ENCODE measurements around the gene ATP2A3. TPM values are rescaled to one million over a fixed set of nuclear protein-coding genes. Genes with fewer than 3 reads are reported as not detected.

Gene ATP2A3
- total and polyA plus RNA-seq, 8 donors, result 5.8 to 53.5 (median 7.4) TPM

DNA sequence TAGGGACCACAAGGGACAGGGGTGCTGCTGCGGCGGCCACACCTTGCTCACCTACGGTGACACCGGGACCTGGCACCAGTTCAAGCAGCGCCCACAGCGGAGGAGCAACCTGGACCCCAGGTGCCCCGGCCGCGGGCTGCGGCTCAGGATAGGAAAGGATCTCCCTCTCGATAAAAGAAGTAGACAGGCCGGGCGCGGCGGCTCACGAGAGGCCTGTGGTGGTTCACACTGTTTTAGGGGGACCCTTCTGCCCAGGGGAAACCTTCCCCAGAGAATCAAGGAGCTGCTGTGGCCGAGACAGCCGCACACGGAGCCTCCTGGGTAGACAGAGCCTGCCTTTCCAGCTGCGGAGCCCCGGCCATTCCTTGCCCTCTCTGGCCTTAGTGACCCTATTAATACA, 17.9 kb upstream of the ATP2A3 start:
- no peak for DNase-seq
- Histone ChIP-seq H3K27ac (no peak overlapping the region), H3K4me1 (peaks cover 7 to 39% of the 10 kb centered on the region in 2 donors), H3K27me3 (peaks cover 0 to 12% of the 10 kb centered on the region in 2 donors), H3K36me3 (no peaks in the 10 kb centered on the region), H3K9me3 (peaks cover 0 to 5% of the 10 kb centered on the region in 2 donors), H3K4me3 (no peak overlapping the region)
- TF ChIP-seq, protein P1, sequence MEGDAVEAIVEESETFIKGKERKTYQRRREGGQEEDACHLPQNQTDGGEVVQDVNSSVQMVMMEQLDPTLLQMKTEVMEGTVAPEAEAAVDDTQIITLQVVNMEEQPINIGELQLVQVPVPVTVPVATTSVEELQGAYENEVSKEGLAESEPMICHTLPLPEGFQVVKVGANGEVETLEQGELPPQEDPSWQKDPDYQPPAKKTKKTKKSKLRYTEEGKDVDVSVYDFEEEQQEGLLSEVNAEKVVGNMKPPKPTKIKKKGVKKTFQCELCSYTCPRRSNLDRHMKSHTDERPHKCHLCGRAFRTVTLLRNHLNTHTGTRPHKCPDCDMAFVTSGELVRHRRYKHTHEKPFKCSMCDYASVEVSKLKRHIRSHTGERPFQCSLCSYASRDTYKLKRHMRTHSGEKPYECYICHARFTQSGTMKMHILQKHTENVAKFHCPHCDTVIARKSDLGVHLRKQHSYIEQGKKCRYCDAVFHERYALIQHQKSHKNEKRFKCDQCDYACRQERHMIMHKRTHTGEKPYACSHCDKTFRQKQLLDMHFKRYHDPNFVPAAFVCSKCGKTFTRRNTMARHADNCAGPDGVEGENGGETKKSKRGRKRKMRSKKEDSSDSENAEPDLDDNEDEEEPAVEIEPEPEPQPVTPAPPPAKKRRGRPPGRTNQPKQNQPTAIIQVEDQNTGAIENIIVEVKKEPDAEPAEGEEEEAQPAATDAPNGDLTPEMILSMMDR (IDR thresholded peaks at IDR 0.05), result no peak
- intact Hi-C loops (cut with DNase I), result no loop called here
- ATAC-seq, result no peak

DNA sequence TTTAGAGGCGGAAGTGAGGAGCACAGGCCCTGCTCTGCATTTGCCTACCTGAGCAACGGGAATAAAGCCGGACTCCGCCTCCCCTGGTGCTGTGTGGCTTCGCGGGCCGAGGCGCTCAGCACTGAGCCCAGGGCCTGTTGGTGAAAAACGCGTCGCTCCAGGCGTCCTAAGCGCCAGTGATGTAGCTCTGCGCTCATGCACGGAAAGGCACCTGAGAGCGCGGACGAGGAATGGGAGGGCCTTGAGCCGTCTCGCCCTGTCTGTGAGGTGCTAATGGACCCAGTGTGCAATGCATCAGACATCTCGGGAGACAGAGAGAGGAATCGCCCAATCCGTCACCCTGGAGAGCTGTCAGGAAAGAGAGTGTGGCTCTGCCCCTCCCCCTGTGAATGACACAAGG, 17.2 kb upstream of the ATP2A3 start:
- intact Hi-C loops (cut with DNase I), result no loop called here
- ATAC-seq (no peak), DNase-seq (no peak)
- H3K9me3 ChIP-seq, result peaks cover 0 to 5% of the 10 kb centered on the region in 2 donors
- TF ChIP-seq, protein P1 (IDR thresholded peaks at IDR 0.05), result no peak
- H3K4me3 ChIP-seq, result no peak overlapping the region
- peaks cover 0 to 12% of the 10 kb centered on the region in 2 donors for H3K27me3 ChIP-seq
- H3K36me3 ChIP-seq, result no peaks in the 10 kb centered on the region
- no peak overlapping the region for H3K27ac ChIP-seq
- H3K4me1 ChIP-seq, result peaks cover 10 to 46% of the 10 kb centered on the region in 2 donors

GRCh38 chr17:3980381-3981014, 16.3 kb upstream of the ATP2A3 start:
- TF ChIP-seq, protein P1 (IDR thresholded peaks at IDR 0.05), result no peak
- ATAC-seq, result no peak
- intact Hi-C loops (cut with DNase I), result no loop called here

DNA sequence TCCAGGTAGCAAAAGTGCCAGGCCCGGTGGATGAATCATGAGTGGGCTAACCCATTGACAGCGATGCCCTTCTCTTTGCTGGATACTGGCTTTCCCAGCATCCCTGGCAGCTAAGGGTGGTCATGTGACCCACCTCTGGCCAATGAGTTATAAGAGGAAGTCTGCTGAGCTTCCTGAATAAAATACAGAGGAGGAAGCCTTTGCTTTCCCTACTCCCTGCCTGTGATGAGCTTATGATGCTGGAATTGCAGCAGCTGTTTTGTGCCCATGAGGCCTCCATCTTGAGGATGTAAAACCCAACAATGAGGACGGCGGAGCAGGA, 15.0 kb upstream of the ATP2A3 start:
- Histone ChIP-seq H3K27me3 (no peaks in the 10 kb centered on the region), H3K4me3 (no peak overlapping the region), H3K4me1 (peaks cover 11 to 51% of the 10 kb centered on the region in 2 donors), H3K27ac (peak overlapping the region in 1 of 2 donors; percentile 30), H3K9me3 (peaks cover 0 to 13% of the 10 kb centered on the region in 2 donors), H3K36me3 (no peaks in the 10 kb centered on the region)
- TF ChIP-seq, protein P1 (IDR thresholded peaks at IDR 0.05), result no peak
- ATAC-seq (no peak), DNase-seq (no peak)
- intact Hi-C loops (cut with DNase I), result no loop called here

More at GRCh38 chr17:3980381-3981014, 16.3 kb upstream of the ATP2A3 start:
- DNase-seq, result no peak
- Histone ChIP-seq H3K9me3 (peaks cover 0 to 5% of the 10 kb centered on the region in 2 donors), H3K4me3 (no peak overlapping the region), H3K36me3 (no peaks in the 10 kb centered on the region), H3K27ac (no peak overlapping the region), H3K27me3 (peaks cover 0 to 2% of the 10 kb centered on the region in 2 donors), H3K4me1 (peaks cover 11 to 51% of the 10 kb centered on the region in 2 donors)

GRCh38 chr17:3978421-3979289, 14.4 kb upstream of the ATP2A3 start:
- peaks cover 0 to 13% of the 10 kb centered on the region in 2 donors for H3K9me3 ChIP-seq
- no peaks in the 10 kb centered on the region for H3K27me3 ChIP-seq
- peaks cover 5 to 51% of the 10 kb centered on the region in 2 donors for H3K4me1 ChIP-seq
- peak overlapping the region in 1 of 2 donors; percentile 30 for H3K27ac ChIP-seq
- H3K36me3 ChIP-seq, result no peaks in the 10 kb centered on the region
- intact Hi-C loops (cut with DNase I), result no loop called here
- DNase-seq (no peak), ATAC-seq (no peak)
- no peak overlapping the region for H3K4me3 ChIP-seq
- TF ChIP-seq, protein P1 (IDR thresholded peaks at IDR 0.05), result no peak

Data from left lung (tissue), 10 donors.